PFSK-1 (cell line): ENCODE measurements around the gene WDR54.

ENCODE experiments used
- FOXP2 ChIP-seq: optimal IDR thresholded peaks from 2 replicates; pipeline ENCODE3; 2011; ENCODE audit warnings: borderline replicate concordance, control low read depth, inconsistent platforms; ENCODE audit not compliant: insufficient read depth; ENCODE audit errors: extremely low read length, extremely low read depth
- POLR2AphosphoS5 ChIP-seq: IDR thresholded peaks from 2 replicates; pipeline ENCODE4 v1.6.1; 2012; ENCODE audit warnings: low read depth, mild to moderate bottlenecking, control low read depth, low read length, moderate library complexity
- SIN3A ChIP-seq: IDR thresholded peaks from 2 replicates; pipeline ENCODE4 v1.6.1; 2012; ENCODE audit warnings: mild to moderate bottlenecking, low read length, moderate library complexity, borderline replicate concordance; ENCODE audit not compliant: insufficient read depth
- TAF1 ChIP-seq: IDR thresholded peaks from 2 replicates; pipeline ENCODE4 v1.6.1; 2012; ENCODE audit warnings: low read length, control low read depth, borderline replicate concordance; ENCODE audit not compliant: insufficient read depth
- TF ChIP-seq, protein P1 (sequence below), 2 experiments: IDR thresholded peaks; 2 replicates each; pipeline versions ENCODE4 v1.6.1 to v1.8.0; 2011 to 2012; ENCODE audit warnings: low read depth in 2 of 2, low read length in 2 of 2, control low read depth in 1 of 2, inconsistent platforms in 1 of 2, mild to moderate bottlenecking in 1 of 2, moderate library complexity in 1 of 2; ENCODE audit not compliant: insufficient read depth in 1 of 2

Gene WDR54

GRCh38 chr2:74460187-74460586 is 38.7 kb downstream of the WDR54 start:
- TF ChIP-seq POLR2AphosphoS5 = peak; percentile 26; the same call in 1 of the 2 replicates

- TF ChIP-seq, protein P1, sequence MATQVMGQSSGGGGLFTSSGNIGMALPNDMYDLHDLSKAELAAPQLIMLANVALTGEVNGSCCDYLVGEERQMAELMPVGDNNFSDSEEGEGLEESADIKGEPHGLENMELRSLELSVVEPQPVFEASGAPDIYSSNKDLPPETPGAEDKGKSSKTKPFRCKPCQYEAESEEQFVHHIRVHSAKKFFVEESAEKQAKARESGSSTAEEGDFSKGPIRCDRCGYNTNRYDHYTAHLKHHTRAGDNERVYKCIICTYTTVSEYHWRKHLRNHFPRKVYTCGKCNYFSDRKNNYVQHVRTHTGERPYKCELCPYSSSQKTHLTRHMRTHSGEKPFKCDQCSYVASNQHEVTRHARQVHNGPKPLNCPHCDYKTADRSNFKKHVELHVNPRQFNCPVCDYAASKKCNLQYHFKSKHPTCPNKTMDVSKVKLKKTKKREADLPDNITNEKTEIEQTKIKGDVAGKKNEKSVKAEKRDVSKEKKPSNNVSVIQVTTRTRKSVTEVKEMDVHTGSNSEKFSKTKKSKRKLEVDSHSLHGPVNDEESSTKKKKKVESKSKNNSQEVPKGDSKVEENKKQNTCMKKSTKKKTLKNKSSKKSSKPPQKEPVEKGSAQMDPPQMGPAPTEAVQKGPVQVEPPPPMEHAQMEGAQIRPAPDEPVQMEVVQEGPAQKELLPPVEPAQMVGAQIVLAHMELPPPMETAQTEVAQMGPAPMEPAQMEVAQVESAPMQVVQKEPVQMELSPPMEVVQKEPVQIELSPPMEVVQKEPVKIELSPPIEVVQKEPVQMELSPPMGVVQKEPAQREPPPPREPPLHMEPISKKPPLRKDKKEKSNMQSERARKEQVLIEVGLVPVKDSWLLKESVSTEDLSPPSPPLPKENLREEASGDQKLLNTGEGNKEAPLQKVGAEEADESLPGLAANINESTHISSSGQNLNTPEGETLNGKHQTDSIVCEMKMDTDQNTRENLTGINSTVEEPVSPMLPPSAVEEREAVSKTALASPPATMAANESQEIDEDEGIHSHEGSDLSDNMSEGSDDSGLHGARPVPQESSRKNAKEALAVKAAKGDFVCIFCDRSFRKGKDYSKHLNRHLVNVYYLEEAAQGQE (IDR thresholded peaks at IDR 0.05; ENCODE audit: insufficient read depth in 1 of 2, low read depth in 2 of 2, low read length in 2 of 2) = no peak
- peak; percentile 15; the same call in 1 of the 2 replicates for TF ChIP-seq POLR2AphosphoS5
Measured at GRCh38 chr2:74461187-74462053, 39.9 kb downstream of the WDR54 start.

DNA sequence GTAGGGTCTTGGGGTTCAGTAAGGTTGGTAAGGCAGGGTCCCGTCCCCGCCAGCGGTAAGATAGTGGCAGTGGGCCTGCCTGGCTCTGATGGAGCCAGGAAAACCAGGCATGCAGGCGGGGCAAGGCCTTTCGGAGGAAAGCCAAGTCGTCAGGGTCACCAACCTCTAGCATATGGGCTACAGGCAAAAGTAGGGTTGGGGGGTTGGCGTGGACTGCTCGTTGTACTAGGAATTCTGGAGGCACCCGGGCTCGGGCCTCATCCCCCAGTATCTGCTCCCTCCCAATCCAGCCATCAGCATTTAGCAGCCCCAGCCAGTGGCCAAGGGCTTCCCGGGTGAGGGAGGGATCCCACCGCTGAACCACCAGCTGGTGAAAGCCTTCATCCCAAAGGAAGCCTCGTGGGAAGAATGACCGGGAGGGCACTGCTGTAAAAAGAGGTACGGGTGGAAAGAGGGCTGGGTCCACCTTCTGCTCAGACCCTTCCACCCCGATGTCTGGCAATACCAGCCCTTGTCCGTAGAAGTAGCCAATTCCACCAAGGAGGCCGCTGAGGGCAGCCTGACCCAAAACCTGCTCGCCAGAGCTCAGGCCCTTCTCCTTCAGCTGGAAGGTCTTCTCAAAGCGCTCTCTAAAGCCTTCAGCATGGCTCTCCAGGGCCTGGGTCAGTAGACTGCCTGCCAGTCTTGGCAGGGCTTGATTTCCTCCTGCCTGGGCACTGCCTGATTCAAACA is 40.7 kb downstream of the WDR54 start:
- no peak for TF ChIP-seq SIN3A
- no peak for TF ChIP-seq FOXP2
- TF ChIP-seq, protein P1 (IDR thresholded peaks at IDR 0.05; ENCODE audit: insufficient read depth in 1 of 2, low read depth in 2 of 2, low read length in 2 of 2) = no peak
- no peak for TF ChIP-seq POLR2AphosphoS5
- no peak for TF ChIP-seq TAF1

DNA sequence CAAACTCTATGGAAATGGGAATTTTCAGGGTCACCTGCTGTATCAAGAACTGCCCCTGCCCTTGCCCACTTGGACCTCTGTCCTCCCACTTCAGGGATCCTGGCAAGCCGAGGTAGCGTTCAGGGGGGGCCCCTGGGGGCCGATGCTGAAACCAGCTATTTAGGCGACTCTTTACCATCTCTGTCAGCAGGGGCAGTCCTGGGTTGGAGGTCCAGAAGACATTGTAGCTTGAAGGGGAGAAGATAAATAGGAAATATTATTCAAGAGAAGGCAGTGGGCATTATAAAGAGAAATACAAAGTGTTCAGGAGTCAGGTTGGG is 41.2 kb downstream of the WDR54 start:
- TF ChIP-seq FOXP2 = no peak

- TF ChIP-seq, protein P1 (IDR thresholded peaks at IDR 0.05; ENCODE audit: insufficient read depth in 1 of 2, low read depth in 2 of 2, low read length in 2 of 2) = no peak
- TF ChIP-seq FOXP2 = no peak
- TF ChIP-seq TAF1 = no peak
- no peak for TF ChIP-seq SIN3A
Measured at GRCh38 chr2:74464406-74464805, 42.9 kb downstream of the WDR54 start.

DNA sequence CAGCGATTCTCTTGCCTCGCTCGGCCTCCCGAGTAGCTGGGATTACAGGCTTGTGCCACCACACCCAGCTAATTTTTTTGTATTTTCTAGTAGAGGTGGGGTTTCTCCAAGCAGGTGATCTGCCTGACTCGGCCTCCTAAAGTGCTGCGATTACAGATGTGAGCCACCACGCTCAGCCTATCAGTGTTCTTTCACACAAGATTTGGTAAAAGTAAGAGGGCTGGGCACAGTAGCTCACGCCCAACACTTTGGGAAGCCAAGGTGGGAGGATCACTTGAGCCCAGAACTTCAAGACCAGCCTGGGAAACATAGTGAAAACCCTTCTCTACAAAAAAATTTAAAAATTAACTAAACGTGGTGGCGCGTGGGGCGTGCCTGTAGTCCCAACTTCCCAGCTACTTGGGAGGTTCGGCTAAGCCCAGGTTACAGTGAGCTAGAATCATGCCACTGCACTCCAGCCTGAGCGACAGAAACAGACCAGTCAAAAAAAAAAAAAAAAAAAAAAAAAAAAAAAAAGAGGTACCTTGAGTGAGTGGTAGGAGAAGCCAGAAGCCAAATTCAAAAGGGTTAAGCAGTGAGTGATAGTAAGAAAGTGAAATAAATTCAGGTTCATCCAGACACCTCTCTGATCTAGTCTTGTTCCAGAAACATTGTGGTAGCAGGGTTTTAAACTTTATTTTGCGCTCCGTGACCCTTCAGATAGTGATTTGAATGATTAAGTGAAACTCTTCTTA is 50.0 kb downstream of the WDR54 start:
- TF ChIP-seq POLR2AphosphoS5 (no peak), TAF1 (no peak), FOXP2 (no peak), SIN3A (no peak)
- TF ChIP-seq, protein P1 (IDR thresholded peaks at IDR 0.05; ENCODE audit: insufficient read depth in 1 of 2, low read depth in 2 of 2, low read length in 2 of 2) = no peak
